Natural killer cell (primary cell): ENCODE results near the gene PLA2G6. TPM values are rescaled to one million over a fixed set of nuclear protein-coding genes. Genes with fewer than 3 reads are reported as not detected.

Experiments used
- ATAC-seq, 3 donors: fragments of 150-1000 bp in 2 of 3; fragments of 200-7000 bp in 1 of 3; cut with Tn5 transposase; 1 replicate in 1 of 3; 2 replicates in 2 of 3; pipeline ENCODE4 v1.10.0; 2021; ENCODE audit warnings: mild to moderate bottlenecking in 2 of 3, moderate library complexity in 2 of 3
- DNase-seq, 2 donors: peaks; one replicate each; pipeline versions ENCODE4 v3.0.0 to v3.0.0-alpha.2; 2013 to 2021; ENCODE audit warnings: mixed read lengths in 1 of 2
- H3K27ac ChIP-seq: one replicate; pipeline ENCODE4 v1.5.1; 2013; ENCODE audit warnings: mild to moderate bottlenecking, low read length
- H3K27me3 ChIP-seq: one replicate; pipeline ENCODE4 v1.6.1; 2013; ENCODE audit warnings: low read length; ENCODE audit not compliant: control insufficient read depth, insufficient read depth
- H3K36me3 ChIP-seq: one replicate; pipeline ENCODE4 v1.6.1; 2013; ENCODE audit warnings: low read length; ENCODE audit not compliant: control insufficient read depth, insufficient read depth
- H3K4me1 ChIP-seq: one replicate; pipeline ENCODE4 v1.6.1; 2013; ENCODE audit warnings: low read length; ENCODE audit not compliant: control insufficient read depth, insufficient read depth
- H3K4me3 ChIP-seq: one replicate; pipeline ENCODE4 v1.5.1; 2013; ENCODE audit warnings: low read length
- H3K9me3 ChIP-seq: one replicate; pipeline ENCODE4 v1.6.1; 2013; ENCODE audit warnings: low read length; ENCODE audit not compliant: control insufficient read depth, insufficient read depth
- H3K27ac Mint-ChIP-seq, 2 donors: one replicate each; pipeline ENCODE4 v1.8.0; 2022; ENCODE audit warnings: mild to moderate bottlenecking in 2 of 2, mixed read lengths in 2 of 2, moderate library complexity in 1 of 2
- H3K27me3 Mint-ChIP-seq, 2 donors: one replicate each; pipeline ENCODE4 v1.8.0; 2022; ENCODE audit warnings: low read depth in 2 of 2, mixed read lengths in 2 of 2
- H3K36me3 Mint-ChIP-seq: one replicate; pipeline ENCODE4 v1.8.0; 2022; ENCODE audit warnings: mixed read lengths
- H3K4me1 Mint-ChIP-seq, 2 donors: one replicate each; pipeline ENCODE4 v1.8.0; 2022; ENCODE audit warnings: mixed read lengths in 2 of 2
- H3K4me3 Mint-ChIP-seq: one replicate; pipeline ENCODE4 v1.8.0; 2022; ENCODE audit warnings: mild to moderate bottlenecking, moderate library complexity, mixed read lengths
- H3K9me3 Mint-ChIP-seq, 2 donors: one replicate each; pipeline ENCODE4 v1.8.0; 2022; ENCODE audit warnings: mixed read lengths in 2 of 2
- WGBS: methylation state at CpG from one replicate; pipeline ENCODE4 v1.1.7; 2013; ENCODE audit warnings: missing lambda C conversion rate; ENCODE audit not compliant: insufficient coverage; 5-methylcytosine and 5-hydroxymethylcytosine counted together
- intact Hi-C: fragments of 100-400 bp; cut with micrococcal nuclease; formaldehyde crosslinking; loops from one replicate; pipeline ENCODE4 v1.14.2; 2022
- total RNA-seq, 4 donors: library from RNA; stranded (reverse); fragments of 120-200 nt in 1 of 4; gene quantifications; one replicate each; pipeline versions ENCODE4 v1.2.3 to v1.2.4, GENCODE V29; 2013 to 2022
- TF ChIP-seq, protein P1 (sequence below): fragments of 200-600 bp; IDR thresholded peaks from one replicate; pipeline ENCODE4 v1.8.0; 2022; ENCODE audit warnings: antibody characterized with exemption

PLA2G6 gene
- total RNA-seq, 3 donors from 2014 or later (not counting 1 experiment from before 2014, with no cell fraction given), result 137 to 167 (median 145) TPM

DNA sequence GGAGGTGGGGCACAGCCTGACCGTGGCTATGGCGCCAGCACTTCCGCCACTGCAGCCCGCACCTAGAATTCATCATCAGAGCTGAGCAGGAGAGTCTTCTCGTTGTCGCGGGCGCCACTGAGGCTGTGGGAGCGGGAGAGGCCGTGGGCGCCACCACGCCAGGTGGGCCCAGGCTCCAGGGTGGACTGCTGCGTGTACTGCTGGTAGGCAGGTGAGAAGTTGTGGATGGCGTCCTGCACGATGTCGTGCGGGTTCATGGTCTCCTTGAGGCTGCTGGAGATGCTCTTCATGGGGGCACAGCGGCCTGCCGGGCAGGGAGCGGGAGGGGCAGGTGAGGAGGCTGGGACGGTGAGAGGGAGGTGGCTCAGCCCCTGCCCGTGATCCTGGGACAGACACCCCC, 39.8 kb upstream of the PLA2G6 start:
- intact Hi-C loops, result loop anchor here (10.0 kb wide), 1 partner anchor 47 kb away; no protein-coding TSS in a partner anchor
- Histone ChIP-seq H3K36me3 (peaks cover 32% of the 10 kb centered on the region), H3K9me3 (no peaks in the 10 kb centered on the region), H3K4me1 (peaks cover 24% of the 10 kb centered on the region), H3K27me3 (no peaks in the 10 kb centered on the region), H3K4me3 (no peak overlapping the region), H3K27ac (no peak overlapping the region)
- H3K9me3 Mint-ChIP-seq, result no peaks in the 10 kb centered on the region
- no peaks in the 10 kb centered on the region for H3K36me3 Mint-ChIP-seq
- peaks cover 17 to 33% of the 10 kb centered on the region in 2 donors for H3K4me1 Mint-ChIP-seq
- ATAC-seq (peak in 1 of 3 donors; percentile 1), DNase-seq (no peak)
- no peak overlapping the region for H3K4me3 Mint-ChIP-seq
- peak overlapping the region; percentile 53 to 89 for H3K27ac Mint-ChIP-seq
- TF ChIP-seq, protein P1, sequence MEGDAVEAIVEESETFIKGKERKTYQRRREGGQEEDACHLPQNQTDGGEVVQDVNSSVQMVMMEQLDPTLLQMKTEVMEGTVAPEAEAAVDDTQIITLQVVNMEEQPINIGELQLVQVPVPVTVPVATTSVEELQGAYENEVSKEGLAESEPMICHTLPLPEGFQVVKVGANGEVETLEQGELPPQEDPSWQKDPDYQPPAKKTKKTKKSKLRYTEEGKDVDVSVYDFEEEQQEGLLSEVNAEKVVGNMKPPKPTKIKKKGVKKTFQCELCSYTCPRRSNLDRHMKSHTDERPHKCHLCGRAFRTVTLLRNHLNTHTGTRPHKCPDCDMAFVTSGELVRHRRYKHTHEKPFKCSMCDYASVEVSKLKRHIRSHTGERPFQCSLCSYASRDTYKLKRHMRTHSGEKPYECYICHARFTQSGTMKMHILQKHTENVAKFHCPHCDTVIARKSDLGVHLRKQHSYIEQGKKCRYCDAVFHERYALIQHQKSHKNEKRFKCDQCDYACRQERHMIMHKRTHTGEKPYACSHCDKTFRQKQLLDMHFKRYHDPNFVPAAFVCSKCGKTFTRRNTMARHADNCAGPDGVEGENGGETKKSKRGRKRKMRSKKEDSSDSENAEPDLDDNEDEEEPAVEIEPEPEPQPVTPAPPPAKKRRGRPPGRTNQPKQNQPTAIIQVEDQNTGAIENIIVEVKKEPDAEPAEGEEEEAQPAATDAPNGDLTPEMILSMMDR, result no peak
- no peaks in the 10 kb centered on the region for H3K27me3 Mint-ChIP-seq
- WGBS, result 94% methylated on average over 19 of the region's 22 CpGs

DNA sequence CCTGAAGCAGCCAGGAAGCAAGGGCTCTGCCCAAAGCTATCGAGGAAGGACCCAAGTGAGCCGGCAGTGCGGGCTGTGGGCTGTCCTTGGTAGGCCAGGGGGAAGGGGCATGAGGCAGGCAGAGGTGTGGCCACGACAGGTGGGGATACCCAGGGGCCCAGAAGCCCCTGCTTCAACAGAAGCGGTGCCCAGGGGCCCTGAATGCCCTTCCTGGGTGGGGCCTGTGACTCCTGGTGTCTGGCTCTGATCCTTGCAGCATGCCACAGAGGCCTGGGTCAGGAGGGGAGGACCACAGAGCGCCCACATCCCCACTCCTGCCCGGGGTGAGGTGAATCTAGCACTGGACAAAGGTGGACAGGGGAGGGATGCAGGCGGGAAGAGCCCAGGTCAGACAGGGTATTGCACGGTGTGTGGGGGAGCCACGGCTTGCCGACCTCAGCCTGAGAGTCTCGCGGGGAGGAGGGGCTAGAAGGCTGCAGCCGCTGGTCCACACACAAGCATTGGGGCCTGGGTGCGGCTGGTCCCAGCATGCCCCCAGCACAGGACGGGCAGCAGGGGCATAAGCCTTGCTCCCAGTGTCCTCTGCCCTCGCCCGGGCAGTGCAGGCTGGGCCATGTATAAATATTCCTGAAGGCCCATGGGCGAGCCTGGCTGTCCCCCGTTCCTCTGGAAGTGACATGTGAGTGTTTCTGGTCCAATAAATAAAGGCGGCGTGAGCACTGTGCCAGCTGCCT, 39.2 kb upstream of the PLA2G6 start:
- no peak overlapping the region for H3K27ac ChIP-seq
- intact Hi-C loops, result loop anchor here (10.0 kb wide), 1 partner anchor 46 kb away; no protein-coding TSS in a partner anchor
- TF ChIP-seq, protein P1, result no peak
- H3K9me3 ChIP-seq, result no peaks in the 10 kb centered on the region
- 95% methylated on average over 22 of the region's 22 CpGs for WGBS
- no peaks in the 10 kb centered on the region for H3K27me3 Mint-ChIP-seq
- DNase-seq (no peak), ATAC-seq (peak in 1 of 3 donors; percentile 14)
- H3K27me3 ChIP-seq, result no peaks in the 10 kb centered on the region
- peaks cover 24% of the 10 kb centered on the region for H3K4me1 ChIP-seq
- no peaks in the 10 kb centered on the region for H3K36me3 Mint-ChIP-seq
- H3K4me3 Mint-ChIP-seq, result no peak overlapping the region
- H3K27ac Mint-ChIP-seq, result peak overlapping the region; percentile 63 to 89
- no peaks in the 10 kb centered on the region for H3K9me3 Mint-ChIP-seq
- peaks cover 34% of the 10 kb centered on the region for H3K36me3 ChIP-seq
- H3K4me3 ChIP-seq, result no peak overlapping the region
- peaks cover 17 to 33% of the 10 kb centered on the region in 2 donors for H3K4me1 Mint-ChIP-seq

DNA sequence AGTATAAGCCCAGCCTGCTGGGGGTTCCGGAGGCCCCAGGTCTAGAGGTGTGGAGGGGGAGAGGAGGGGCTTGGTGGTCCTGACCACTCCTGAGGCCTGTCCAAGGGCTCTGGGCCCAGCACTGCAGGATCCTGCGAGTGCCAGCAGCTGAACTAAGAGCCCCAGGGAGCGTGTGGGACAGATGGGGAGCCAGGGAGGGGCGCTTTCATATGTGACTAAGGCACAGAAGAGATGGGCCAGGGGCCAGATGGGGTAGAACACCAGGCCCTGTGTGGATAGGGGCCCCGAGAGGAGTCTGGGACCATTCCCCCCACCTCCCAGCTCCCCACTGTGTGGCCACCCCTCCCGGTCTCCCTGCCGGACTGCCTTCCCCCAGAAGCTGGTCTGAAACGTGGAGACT, 38.5 kb upstream of the PLA2G6 start:
- no peaks in the 10 kb centered on the region for H3K9me3 Mint-ChIP-seq
- H3K27me3 ChIP-seq, result no peaks in the 10 kb centered on the region
- H3K4me3 Mint-ChIP-seq, result no peak overlapping the region
- intact Hi-C loops, result loop anchor here (10.0 kb wide), 1 partner anchor 45 kb away; no protein-coding TSS in a partner anchor
- H3K36me3 Mint-ChIP-seq, result no peaks in the 10 kb centered on the region
- H3K9me3 ChIP-seq, result no peaks in the 10 kb centered on the region
- TF ChIP-seq, protein P1, result no peak
- H3K4me3 ChIP-seq, result no peak overlapping the region
- 93% methylated on average over 8 of the region's 8 CpGs for WGBS
- H3K36me3 ChIP-seq, result peaks cover 34% of the 10 kb centered on the region
- no peaks in the 10 kb centered on the region for H3K27me3 Mint-ChIP-seq
- H3K4me1 ChIP-seq, result peaks cover 24% of the 10 kb centered on the region
- no peak for DNase-seq
- peaks cover 21 to 36% of the 10 kb centered on the region in 2 donors for H3K4me1 Mint-ChIP-seq
- no peak overlapping the region for H3K27ac ChIP-seq
- peak overlapping the region; percentile 63 to 89 for H3K27ac Mint-ChIP-seq
- ATAC-seq, result peak in 1 of 3 donors; percentile 11
